Panc1 (cell line): ENCODE data around the gene YKT6. TPM values are rescaled to one million over a fixed set of nuclear protein-coding genes. Genes with fewer than 3 reads are reported as not detected.

ENCODE experiments used
- ATAC-seq: fragments of 200-7000 bp; cut with Tn5 transposase; 2 replicates; pipeline ENCODE4 v1.9.1; 2020; ENCODE audit warnings: mild to moderate bottlenecking, moderate library complexity
- BruUV-seq: library from RNA; stranded (reverse); fragments of 400-500 nt; replicated peaks from 2 replicates; lab custom pipeline; 2021; lab: Mats Ljungman, UMichigan
- CTCF ChIA-PET: fragments of 300-600 bp; sonication (Branson Sonifier 250); formaldehyde crosslinking; loops from one replicate; lab custom pipeline; 2022; ENCODE audit warnings: antibody characterized with exemption; lab: Charles Lee
- POLR2A ChIA-PET: fragments of 300-600 bp; sonication (Branson Sonifier 250); formaldehyde crosslinking; loops from one replicate; lab custom pipeline; 2022; ENCODE audit warnings: antibody characterized with exemption; lab: Charles Lee
- DNase-seq: peaks from one replicate; pipeline ENCODE4 v3.0.0-alpha.2; 2010; ENCODE audit warnings: low read depth, low spot score
- H3K27ac ChIP-seq: 2 replicates; pipeline ENCODE4 v1.5.1; 2011; ENCODE audit warnings: mild to moderate bottlenecking, low read length, inconsistent platforms
- H3K27me3 ChIP-seq: fragments of 200-500 bp; sonication (Bioruptor generic); 2 replicates; pipeline ENCODE4 v1.6.0; 2014; ENCODE audit warnings: low read length, inconsistent platforms; ENCODE audit not compliant: control insufficient read depth, insufficient read depth
- H3K36me3 ChIP-seq: fragments of 200-500 bp; sonication (Bioruptor generic); 2 replicates; pipeline ENCODE4 v1.5.1; 2014; ENCODE audit warnings: inconsistent platforms, mild to moderate bottlenecking, low read length, moderate library complexity; ENCODE audit not compliant: control insufficient read depth, insufficient read depth
- H3K4me1 ChIP-seq: 2 replicates; pipeline ENCODE4 v1.5.1; 2011; ENCODE audit warnings: inconsistent platforms, mild to moderate bottlenecking, low read length, moderate library complexity; ENCODE audit not compliant: control insufficient read depth, insufficient read depth
- H3K4me3 ChIP-seq, 2 experiments: 2 replicates each; pipeline ENCODE4 v1.5.1; 2011 to 2012; ENCODE audit warnings: low read depth in 2 of 2, low read length in 2 of 2, mild to moderate bottlenecking in 2 of 2, inconsistent platforms in 1 of 2, moderate library complexity in 1 of 2
- H3K9me3 ChIP-seq: fragments of 200-500 bp; sonication (Bioruptor generic); 2 replicates; pipeline ENCODE4 v1.5.1; 2014; ENCODE audit warnings: low read depth, mild to moderate bottlenecking, inconsistent platforms, low read length, moderate library complexity; ENCODE audit not compliant: control insufficient read depth, insufficient read depth
- POLR2AphosphoS5 ChIP-seq: IDR thresholded peaks from 2 replicates; pipeline ENCODE4 v1.6.1; 2012; ENCODE audit warnings: mild to moderate bottlenecking, low read depth, low read length, moderate library complexity
- REST ChIP-seq, 2 experiments: IDR thresholded peaks; 2 replicates each; pipeline ENCODE4 v1.6.1; 2011 to 2012; ENCODE audit warnings: low read depth in 2 of 2, control low read depth in 1 of 2, low read length in 1 of 2, mild to moderate bottlenecking in 1 of 2, moderate library complexity in 1 of 2; ENCODE audit not compliant: insufficient read depth in 1 of 2
- SIN3A ChIP-seq: IDR thresholded peaks from 2 replicates; pipeline ENCODE4 v1.6.1; 2012; ENCODE audit warnings: low read depth, mild to moderate bottlenecking, low read length, moderate library complexity, borderline replicate concordance; ENCODE audit not compliant: insufficient read depth
- TCF7L2 ChIP-seq: IDR thresholded peaks from 2 replicates; pipeline ENCODE4 v1.6.1; 2011; ENCODE audit warnings: mild to moderate bottlenecking, low read depth, low read length, inconsistent platforms
- in situ Hi-C: cut with HindIII; loops from 2 replicates; pipeline ENCODE4 v1.10.0; 2016; ENCODE audit warnings: low sequenced_read_pairs, low pct_unique_long_range_greater_than_20kb
- intact Hi-C: fragments of 100-400 bp; cut with micrococcal nuclease; formaldehyde crosslinking; loops from one replicate; pipeline ENCODE4 v1.10.0; 2022; ENCODE audit not compliant: unreplicated experiment
- total RNA-seq: library from RNA; stranded (reverse); gene quantifications from one replicate; pipeline ENCODE4 v1.2.1, GENCODE V29; 2021; ENCODE audit not compliant: unreplicated experiment
- TF ChIP-seq, protein P1 (sequence below): fragments of 450-650 bp; IDR thresholded peaks from 2 replicates; pipeline ENCODE4 v1.5.1; 2017; ENCODE audit warnings: mild to moderate bottlenecking

Gene YKT6
- total RNA-seq, 1 experiment from 2014 or later, result 207 TPM

DNA sequence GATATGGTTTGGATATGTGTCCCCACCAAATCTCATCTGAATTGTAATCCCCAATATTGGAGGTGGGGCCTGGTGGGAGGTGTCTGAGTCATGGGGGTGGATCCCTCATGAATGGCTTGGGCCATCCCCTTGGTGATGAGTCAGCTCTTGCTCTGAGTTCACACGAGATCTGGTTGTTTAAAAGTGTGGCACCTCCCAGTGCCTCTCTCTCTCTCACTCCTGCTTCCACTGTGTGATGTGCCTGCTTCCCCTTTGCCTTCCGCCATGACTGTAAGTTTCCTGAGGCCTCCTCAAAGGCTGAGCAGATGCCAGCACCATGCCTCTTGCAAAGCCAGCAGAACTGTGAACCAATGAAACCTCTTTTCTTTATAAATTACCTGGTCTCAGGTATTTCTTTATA is 6.7 kb upstream of the YKT6 start:
- in situ Hi-C loops (no loop called here), intact Hi-C loops (no loop called here)
- ChIA-PET POLR2A (no interaction called here), CTCF (no interaction called here)
- BruUV-seq, result no TSS peak
- DNase-seq (no peak), ATAC-seq (no peak)
- Histone ChIP-seq H3K36me3 (no peaks in the 10 kb centered on the region), H3K27ac (no peak overlapping the region), H3K9me3 (no peaks in the 10 kb centered on the region), H3K4me3 (no peak overlapping the region), H3K4me1 (no peaks in the 10 kb centered on the region), H3K27me3 (no peaks in the 10 kb centered on the region)
- TF ChIP-seq REST (IDR thresholded peaks at IDR 0.05; ENCODE audit: insufficient read depth in 1 of 2, low read depth in 2 of 2, low read length in 1 of 2), result no peak
- TF ChIP-seq SIN3A, result no peak
- TF ChIP-seq TCF7L2, result no peak
- TF ChIP-seq, protein P1, sequence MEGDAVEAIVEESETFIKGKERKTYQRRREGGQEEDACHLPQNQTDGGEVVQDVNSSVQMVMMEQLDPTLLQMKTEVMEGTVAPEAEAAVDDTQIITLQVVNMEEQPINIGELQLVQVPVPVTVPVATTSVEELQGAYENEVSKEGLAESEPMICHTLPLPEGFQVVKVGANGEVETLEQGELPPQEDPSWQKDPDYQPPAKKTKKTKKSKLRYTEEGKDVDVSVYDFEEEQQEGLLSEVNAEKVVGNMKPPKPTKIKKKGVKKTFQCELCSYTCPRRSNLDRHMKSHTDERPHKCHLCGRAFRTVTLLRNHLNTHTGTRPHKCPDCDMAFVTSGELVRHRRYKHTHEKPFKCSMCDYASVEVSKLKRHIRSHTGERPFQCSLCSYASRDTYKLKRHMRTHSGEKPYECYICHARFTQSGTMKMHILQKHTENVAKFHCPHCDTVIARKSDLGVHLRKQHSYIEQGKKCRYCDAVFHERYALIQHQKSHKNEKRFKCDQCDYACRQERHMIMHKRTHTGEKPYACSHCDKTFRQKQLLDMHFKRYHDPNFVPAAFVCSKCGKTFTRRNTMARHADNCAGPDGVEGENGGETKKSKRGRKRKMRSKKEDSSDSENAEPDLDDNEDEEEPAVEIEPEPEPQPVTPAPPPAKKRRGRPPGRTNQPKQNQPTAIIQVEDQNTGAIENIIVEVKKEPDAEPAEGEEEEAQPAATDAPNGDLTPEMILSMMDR, result no peak
- no peak for TF ChIP-seq POLR2AphosphoS5

DNA sequence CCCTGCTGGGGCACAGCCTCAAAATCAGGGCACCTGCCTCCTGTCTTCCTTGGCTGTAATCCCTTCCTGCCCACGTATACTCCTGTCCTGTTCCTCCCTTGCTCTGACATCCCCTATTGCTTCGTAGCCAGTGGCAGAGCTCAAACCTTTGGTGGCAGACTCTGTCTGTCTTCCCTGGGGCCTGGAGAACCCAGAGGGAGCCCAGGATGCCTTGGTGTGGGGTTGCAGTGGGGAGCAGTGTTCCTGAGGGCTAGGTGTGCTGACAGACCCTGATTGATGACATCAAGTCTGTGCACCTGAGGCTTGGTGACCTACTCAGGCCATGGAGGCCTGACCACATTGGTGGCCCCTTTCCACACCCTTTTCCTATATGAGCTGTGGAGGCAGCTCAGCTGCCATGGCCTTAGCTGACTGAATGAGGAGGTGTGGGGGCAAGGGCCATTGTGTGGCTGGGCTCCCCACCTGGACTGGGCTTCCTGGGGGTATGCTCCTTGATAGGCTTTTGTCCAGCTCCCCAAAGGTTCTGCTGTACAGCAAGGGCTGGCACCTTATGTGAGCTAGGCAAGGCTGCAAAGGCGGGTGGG is 6.1 kb upstream of the YKT6 start:
- Histone ChIP-seq H3K27me3 (no peaks in the 10 kb centered on the region), H3K27ac (no peak overlapping the region), H3K4me3 (no peak overlapping the region), H3K4me1 (no peaks in the 10 kb centered on the region), H3K9me3 (no peaks in the 10 kb centered on the region), H3K36me3 (no peaks in the 10 kb centered on the region)
- intact Hi-C loops (loop anchor here (5.0 kb wide), 2 partner anchors 62 to 122 kb away; no protein-coding TSS in a partner anchor), in situ Hi-C loops (no loop called here)
- TF ChIP-seq, protein P1, result no peak
- TF ChIP-seq SIN3A (no peak), REST (IDR thresholded peaks at IDR 0.05; ENCODE audit: insufficient read depth in 1 of 2, low read depth in 2 of 2, low read length in 1 of 2) (no peak), POLR2AphosphoS5 (no peak), TCF7L2 (no peak)
- ATAC-seq (no peak), DNase-seq (no peak)
- ChIA-PET POLR2A (no interaction called here), CTCF (no interaction called here)
- no TSS peak for BruUV-seq
